ENCODE measurements around the gene TCF3.

DNA sequence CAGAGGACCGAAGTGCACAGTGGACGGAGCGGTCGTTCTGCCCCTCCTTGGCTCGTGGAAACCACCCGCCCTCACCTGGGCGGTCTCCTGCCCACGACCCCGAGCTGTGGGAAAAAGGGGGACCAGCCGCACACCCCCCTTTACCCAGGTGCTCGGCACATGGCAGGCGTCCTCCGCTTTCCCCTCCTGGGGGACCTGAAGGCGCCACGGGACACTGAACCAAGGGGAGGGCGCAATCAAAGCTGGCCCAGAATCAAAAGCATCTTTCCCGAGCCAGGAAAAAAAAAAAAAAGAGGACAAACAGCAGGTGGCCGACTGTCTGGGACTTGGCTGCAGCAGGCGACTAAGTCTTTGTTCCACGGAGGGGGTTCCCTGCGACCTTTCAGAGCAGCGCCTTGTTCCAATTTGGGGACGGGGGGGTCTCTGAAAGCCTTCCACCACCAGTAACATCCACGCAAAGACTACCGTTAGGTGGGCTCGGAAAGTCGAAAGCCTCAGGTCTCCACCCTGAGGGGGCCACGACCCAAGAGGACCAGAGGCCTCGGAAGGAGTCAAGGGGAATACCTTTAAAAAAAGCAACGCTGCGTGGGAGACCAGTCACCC, 60.9 kb downstream of the TCF3 start:
- TF ChIP-seq, protein P1, sequence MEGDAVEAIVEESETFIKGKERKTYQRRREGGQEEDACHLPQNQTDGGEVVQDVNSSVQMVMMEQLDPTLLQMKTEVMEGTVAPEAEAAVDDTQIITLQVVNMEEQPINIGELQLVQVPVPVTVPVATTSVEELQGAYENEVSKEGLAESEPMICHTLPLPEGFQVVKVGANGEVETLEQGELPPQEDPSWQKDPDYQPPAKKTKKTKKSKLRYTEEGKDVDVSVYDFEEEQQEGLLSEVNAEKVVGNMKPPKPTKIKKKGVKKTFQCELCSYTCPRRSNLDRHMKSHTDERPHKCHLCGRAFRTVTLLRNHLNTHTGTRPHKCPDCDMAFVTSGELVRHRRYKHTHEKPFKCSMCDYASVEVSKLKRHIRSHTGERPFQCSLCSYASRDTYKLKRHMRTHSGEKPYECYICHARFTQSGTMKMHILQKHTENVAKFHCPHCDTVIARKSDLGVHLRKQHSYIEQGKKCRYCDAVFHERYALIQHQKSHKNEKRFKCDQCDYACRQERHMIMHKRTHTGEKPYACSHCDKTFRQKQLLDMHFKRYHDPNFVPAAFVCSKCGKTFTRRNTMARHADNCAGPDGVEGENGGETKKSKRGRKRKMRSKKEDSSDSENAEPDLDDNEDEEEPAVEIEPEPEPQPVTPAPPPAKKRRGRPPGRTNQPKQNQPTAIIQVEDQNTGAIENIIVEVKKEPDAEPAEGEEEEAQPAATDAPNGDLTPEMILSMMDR (conservative IDR thresholded peaks at IDR 0.05 in 1 of 2, IDR thresholded peaks at IDR 0.05 in 1 of 2; ENCODE audit: low read depth in 1 of 2, low read length in 2 of 2), result no peak
- no peak for TF ChIP-seq EZH2 (IDR thresholded peaks at IDR 0.05; ENCODE audit: low read length, missing control alignments)
